HG03558 (cell line): ENCODE measurements around the gene ZNF280D.
"Not testable (repeated sequence)": the region's sequence is repeated elsewhere in the genome, so short reads cannot be mapped to it uniquely, and the experiment has no call there.

Experiments used
- ATAC-seq: cut with Tn5 transposase; IDR thresholded peaks from one replicate; pipeline ENCODE4 v1.9.1; 2021; ENCODE audit warnings: moderate number of reproducible peaks; ENCODE audit not compliant: unreplicated experiment; ENCODE audit errors: extremely low read depth

ZNF280D gene

DNA sequence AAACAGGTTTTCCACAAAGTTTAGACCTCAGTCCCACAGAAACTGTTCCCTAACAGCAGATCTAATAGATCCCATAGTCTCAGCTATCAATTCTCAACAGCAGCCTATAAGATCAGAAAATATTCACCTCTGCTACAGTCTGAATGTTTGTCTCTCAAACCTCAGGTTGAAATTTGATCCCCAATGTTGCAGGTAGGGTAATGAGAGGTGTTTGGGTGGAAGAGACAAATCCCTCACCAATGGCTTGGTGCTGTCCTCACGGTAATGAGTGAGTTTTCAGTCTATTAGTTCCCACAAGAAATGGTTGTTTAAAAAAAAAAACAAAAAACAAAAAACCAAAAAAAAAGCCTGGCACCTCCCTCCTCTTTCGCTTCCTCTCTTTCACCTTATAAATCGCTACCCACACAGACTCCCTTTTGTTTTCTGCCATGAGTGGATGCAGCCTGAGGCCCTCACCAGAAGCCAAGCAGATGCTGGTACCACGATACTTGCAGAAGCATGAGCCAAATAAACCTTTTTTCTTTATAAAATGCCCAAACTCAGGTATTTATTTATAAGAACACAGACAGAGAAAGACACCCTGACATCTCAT lies 14.2 kb downstream of the ZNF280D start:
- no peak for ATAC-seq

GRCh38 chr15:56718560-56718959 lies 14.7 kb downstream of the ZNF280D start:
- no peak for ATAC-seq

- no peak for ATAC-seq
Observed at GRCh38 chr15:56716334-56716733, 17.0 kb downstream of the ZNF280D start.

GRCh38 chr15:56715220-56715619 lies 18.1 kb downstream of the ZNF280D start:
- no peak for ATAC-seq

GRCh38 chr15:56709502-56709901 lies 23.8 kb downstream of the ZNF280D start:
- ATAC-seq, result not testable (repeated sequence)

- ATAC-seq, result no peak
Observed at GRCh38 chr15:56699743-56700142, 33.6 kb downstream of the ZNF280D start.

DNA sequence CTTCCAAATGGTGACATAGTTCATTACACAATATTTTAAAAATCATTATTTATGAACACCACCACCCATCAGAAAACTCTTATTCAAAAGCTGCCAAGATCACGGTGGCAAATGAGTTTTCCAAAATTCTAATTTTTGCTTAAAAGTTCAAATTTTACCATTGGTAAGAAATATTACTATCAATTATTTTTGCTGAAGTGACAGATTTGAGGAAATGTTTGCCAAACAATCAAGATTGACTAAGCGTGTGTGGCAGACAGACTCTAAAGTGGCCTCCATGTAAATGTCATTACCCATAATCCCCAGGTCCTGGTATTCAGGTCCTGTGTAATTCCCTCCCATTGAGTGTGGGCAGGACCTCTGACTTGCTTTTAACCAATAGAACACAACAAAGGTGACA lies 35.0 kb downstream of the ZNF280D start:
- ATAC-seq, result no peak

- ATAC-seq, result no peak
Observed at GRCh38 chr15:56693761-56694160, 39.5 kb downstream of the ZNF280D start.

DNA sequence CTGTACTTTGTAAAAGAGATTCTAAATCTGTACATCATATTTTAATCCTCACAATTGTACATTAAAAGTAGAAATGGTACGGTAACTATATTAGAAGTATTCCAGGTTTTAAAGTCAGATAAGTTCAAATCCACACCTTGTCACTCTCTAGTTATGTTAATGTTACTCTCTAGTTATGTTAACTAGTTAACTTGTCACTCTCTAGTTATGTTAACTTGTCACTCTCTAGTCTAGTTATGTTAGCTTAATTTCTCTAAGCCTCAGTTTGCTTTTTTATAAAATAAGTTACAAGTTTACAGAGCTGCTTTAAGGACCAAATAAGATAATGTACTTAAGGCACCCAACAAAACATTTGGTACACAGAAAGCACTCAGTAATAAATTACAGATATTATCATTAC lies 42.6 kb downstream of the ZNF280D start:
- no peak for ATAC-seq

DNA sequence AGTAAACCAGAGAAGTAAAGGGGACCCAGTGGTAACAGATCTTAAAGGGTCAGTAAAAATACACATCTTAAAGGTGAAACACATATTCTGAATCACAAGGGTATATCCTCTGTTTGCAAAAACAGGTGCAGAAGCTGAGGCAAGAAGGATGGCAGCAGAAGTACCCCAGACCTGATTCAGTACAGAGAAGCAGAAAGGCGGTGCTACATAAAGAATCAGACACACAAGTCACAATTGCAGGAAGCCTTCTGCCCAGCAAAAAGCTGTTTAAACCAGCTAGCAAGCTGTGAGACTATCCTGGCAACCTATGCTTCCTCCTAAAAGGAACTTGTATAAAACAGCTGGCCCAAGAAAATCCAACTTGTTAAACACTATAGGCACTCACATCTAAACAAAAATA lies 49.4 kb downstream of the ZNF280D start:
- no peak for ATAC-seq

DNA sequence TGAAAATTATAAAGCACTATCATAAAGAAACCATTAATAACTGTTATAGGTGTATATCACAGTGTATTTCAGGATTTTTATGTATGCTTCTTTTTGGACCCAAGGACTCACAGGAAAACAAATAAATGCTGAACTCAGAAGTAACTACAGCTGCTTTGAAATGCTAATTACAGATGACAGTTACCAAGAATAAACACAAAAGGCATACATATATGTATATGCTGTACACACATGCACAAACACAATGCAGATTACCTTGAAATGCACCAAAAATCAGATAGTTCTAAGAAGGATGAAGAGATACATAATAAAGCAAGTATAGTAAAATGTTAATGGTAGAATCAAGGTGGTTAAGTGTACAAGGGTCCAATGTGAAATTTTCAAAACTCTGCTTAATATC lies 52.2 kb downstream of the ZNF280D start:
- no peak for ATAC-seq

GRCh38 chr15:56679225-56679624 lies 54.1 kb downstream of the ZNF280D start:
- no peak for ATAC-seq

DNA sequence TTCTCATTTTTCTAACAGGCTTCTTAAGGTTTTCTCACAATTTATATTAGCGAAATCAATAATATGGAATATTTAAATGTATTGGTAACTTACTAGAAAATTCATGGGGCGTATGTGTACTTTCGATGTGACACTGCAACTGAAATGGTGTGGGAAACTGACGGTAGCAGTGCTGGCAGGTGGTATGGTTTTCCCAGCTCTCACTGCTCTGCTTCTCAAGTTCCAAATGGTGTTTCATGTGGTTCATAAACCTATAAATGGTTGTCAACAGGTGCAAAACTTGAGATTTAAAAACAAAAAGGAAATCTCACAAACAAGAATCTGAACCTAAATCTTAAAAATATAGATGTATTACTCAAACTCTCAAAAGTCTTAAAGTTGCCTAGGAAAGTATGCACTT lies 54.7 kb downstream of the ZNF280D start:
- ATAC-seq, result no peak

DNA sequence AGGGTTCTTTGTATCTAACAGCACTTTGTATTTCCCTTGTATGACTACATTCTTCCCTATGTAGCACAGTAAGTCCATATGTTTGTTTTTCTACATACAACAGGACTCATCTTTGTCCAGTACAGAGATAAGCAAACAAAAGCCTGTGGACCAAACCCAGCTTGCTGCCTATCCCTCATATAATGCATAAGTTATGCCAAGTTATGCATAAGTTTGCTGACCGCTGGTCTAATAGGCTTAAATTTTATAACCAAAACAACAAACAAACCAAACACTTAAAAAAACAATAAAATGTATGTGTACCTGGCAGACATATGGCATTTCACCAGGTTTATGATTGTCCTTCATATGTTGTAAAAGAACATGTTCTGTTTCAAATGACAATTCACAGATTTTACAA lies 56.0 kb downstream of the ZNF280D start:
- ATAC-seq, result no peak

DNA sequence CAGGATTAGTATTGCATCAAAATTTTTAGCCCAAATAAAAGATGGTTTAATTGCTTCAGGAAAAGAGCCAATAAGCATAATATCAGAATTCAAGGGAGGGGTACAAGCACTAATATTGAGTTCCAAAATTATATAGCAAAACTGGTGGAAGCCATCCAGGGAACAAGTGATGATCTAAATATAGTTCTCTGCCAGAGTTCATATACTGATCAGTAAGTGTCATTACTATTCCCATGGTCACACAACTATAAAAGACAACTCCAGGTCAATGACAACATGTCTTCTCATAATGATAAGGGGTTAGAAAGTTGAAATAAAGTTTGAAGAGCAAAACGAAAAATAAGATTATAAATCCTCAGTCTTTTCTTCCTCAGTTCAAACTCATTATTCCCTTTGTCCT lies 57.4 kb downstream of the ZNF280D start:
- no peak for ATAC-seq

GRCh38 chr15:56674857-56675256 lies 58.5 kb downstream of the ZNF280D start:
- no peak for ATAC-seq

DNA sequence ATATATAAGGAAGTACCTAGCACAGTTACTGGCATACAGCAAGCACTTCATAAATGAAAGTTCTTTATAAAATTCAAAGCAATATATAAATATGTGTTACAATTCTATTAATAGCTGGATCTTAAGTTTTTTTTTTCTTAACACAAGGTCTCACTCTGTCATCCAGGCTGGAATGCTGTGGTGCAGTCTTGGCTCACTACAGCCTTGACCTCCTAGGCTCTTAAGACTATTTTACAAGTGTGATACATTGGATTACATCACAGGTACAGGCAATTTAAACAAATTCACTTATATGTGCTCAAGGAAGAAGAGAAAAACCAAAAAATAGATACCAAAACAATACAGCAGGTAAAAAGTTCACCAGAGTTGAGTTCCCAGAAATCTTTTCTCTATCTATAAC lies 60.6 kb downstream of the ZNF280D start:
- ATAC-seq, result no peak

GRCh38 chr15:56667517-56667916 lies 65.8 kb downstream of the ZNF280D start:
- no peak for ATAC-seq

DNA sequence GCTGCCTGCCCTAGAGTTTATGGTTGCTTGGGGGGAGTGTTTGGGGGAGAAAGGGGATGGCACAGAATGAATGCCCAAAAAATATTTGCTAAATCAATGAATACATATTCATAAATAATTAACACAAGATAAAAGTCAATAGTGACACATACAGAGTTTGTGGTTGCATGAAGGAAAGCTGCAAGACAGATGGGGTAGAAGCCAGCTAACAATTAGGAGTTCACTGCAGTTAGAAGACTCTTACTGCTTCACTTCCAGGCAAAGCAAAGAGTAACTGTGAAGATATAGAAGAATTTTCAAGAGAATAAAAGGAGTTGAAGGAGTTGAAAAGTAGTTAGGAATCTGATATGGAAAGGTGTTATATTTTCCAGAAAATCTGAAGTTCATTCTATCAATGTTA lies 72.4 kb downstream of the ZNF280D start:
- no peak for ATAC-seq

GRCh38 chr15:56659197-56659596 lies 74.1 kb downstream of the ZNF280D start:
- ATAC-seq, result no peak

DNA sequence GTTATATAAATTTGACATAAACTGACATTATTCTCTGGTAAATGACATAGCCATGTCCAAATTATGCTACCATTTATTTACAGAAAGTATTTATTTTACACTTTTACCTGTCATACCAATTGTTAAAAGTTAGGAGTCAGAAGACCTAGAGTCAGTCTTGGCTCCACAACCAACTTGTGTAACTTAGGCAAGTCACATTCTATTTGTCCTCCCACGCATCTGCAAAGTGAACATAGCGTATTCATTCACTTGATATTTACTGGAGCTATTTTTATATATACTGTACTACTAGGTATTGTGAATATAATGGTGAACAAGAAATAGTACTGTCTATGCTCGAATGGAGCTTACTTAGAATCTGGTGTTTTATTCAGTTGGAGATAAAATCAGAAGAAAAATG lies 78.7 kb downstream of the ZNF280D start:
- no peak for ATAC-seq

DNA sequence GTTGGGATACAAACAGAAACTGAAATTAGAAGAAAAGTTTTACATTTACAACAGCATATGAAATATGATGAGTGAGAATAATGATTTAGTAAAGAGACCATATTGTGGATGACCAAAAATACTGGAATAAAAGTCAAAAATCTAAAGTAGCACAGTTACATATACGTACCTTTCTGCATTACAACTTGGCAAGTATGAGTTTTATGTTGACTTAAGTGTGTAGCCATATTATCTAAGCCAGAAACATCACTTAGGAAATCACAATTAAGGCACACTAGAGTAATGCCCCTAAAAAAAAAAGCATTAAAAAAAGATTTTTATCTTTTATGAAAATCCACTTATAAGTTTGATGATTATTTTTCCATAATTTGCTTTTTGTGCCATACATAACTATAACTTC lies 79.1 kb downstream of the ZNF280D start:
- ATAC-seq, result no peak

DNA sequence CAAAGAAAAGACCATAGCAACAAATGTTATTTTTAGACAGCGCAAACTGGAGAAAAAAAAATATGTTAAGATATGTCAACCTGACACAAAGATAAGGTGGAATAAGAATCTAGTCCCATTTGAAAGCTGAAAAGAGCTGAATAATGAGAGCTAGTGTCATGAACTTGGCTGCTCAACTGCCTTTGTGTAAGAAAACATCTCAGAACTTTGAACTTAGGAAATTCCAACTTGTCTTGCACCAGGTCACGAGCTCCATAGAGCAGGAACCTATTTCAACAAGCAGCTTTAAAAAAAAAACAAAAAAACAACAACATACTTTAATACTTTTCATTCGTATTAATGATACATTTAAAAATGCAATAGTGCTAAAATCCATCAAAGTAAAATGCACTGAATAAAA lies 79.5 kb downstream of the ZNF280D start:
- no peak for ATAC-seq
